ENCODE data around the gene TSGA10. TPM values are rescaled to one million over a fixed set of nuclear protein-coding genes. Genes with fewer than 3 reads are reported as not detected.
A peak's percentile ranks its signal among the peaks of the same experiment; 100 is the strongest.
"Not testable (repeated sequence)": the region's sequence is repeated elsewhere in the genome, so short reads cannot be mapped to it uniquely, and the experiment has no call there.

The TSGA10 gene
- total and polyA plus RNA-seq, 8 donors = 3.7 to 19.8 (median 15.3) TPM

DNA sequence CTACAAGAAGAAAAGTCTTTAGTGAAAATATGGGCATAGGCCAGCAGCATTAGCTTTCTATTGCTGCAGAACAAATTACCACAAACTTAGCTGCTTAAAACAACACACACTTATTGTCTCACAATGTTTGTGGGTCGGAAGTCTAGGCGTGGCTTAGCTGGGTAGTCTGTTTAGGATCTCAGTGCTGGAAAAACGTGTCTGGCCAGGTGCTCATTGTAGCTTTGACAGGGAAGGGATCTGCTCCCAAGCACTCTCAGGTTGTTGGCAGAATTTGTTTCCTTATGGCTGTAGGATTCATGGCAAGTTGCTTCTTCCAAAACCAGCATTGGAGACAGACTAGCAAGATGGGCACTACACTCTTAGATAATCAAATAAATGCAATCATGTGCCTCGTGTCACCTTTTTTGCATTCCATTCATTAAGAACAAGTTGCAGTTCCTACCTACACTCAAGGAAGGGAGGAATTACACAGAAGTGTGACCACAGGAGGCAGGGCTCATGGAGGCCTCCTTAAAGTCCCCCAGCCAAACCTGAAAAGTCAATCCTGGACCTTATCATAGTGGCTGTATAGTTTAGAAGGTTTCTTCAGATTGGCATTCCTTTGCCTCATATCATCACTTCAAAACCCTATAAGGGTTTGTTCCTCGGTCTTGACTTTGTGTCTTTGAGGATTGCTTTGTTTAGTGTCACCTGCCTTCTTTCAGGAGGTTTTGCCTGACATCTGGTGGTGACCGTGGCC, 43.5 kb upstream of the TSGA10 start:
- peak in 1 of 4 donors; percentile 22 for DNase-seq
- peaks cover 0 to 49% of the 10 kb centered on the region in 2 donors for H3K36me3 ChIP-seq
- no peaks in the 10 kb centered on the region for H3K4me1 ChIP-seq
- no peaks in the 10 kb centered on the region for H3K27me3 ChIP-seq
- no peak overlapping the region for H3K27ac ChIP-seq
- peak; percentile 83 for ATAC-seq
- H3K4me3 ChIP-seq = no peak overlapping the region
- TF ChIP-seq, protein P1, sequence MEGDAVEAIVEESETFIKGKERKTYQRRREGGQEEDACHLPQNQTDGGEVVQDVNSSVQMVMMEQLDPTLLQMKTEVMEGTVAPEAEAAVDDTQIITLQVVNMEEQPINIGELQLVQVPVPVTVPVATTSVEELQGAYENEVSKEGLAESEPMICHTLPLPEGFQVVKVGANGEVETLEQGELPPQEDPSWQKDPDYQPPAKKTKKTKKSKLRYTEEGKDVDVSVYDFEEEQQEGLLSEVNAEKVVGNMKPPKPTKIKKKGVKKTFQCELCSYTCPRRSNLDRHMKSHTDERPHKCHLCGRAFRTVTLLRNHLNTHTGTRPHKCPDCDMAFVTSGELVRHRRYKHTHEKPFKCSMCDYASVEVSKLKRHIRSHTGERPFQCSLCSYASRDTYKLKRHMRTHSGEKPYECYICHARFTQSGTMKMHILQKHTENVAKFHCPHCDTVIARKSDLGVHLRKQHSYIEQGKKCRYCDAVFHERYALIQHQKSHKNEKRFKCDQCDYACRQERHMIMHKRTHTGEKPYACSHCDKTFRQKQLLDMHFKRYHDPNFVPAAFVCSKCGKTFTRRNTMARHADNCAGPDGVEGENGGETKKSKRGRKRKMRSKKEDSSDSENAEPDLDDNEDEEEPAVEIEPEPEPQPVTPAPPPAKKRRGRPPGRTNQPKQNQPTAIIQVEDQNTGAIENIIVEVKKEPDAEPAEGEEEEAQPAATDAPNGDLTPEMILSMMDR (IDR thresholded peaks at IDR 0.05) = no peak
- no peaks in the 10 kb centered on the region for H3K9me3 ChIP-seq
- intact Hi-C loops (cut with DNase I) = no loop called here

DNA sequence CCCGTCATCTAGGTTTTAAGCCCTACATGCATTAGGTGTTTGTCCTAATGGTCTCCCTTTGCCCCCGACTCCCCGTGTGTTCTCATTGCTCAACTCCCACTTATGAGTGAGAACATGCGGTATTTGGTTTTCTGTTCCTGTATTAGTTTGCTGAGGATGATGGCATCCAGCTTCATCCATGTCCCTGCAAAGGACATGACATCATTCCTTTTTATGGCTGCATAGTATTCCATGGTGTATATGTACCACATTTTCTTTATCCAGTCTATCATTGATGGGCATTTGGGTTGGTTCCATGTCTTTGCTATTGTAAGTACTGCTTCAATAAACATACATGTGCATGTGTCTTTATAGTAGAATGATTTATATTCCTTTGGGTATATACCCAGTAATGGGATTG, 37.6 kb upstream of the TSGA10 start:
- H3K27me3 ChIP-seq; intact Hi-C loops (cut with DNase I); DNase-seq; ATAC-seq; H3K27ac ChIP-seq; H3K4me3 ChIP-seq; H3K4me1 ChIP-seq; H3K9me3 ChIP-seq: not testable (repeated sequence)
- peaks cover 0 to 88% of the 10 kb centered on the region in 2 donors for H3K36me3 ChIP-seq

DNA sequence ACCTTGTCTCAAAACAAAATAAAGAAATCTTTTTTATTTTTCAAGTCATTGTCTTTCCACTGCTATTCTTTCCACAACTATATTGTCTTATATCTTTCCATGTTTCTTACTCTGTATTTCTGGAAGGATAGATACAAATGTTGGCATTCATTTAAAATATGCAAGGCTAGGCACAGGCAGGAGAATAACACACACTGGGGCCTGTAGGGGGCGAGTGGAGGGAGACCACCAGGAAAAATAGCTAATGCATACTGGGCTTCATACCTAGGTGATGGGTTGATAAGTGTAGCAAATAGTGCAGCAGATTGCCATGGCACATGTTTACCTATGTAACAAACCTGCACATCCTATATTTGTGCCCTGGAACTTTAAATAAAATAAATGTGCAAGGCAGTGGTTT, 35.8 kb upstream of the TSGA10 start:
- no peaks in the 10 kb centered on the region for H3K4me1 ChIP-seq
- intact Hi-C loops (cut with DNase I) = no loop called here
- H3K36me3 ChIP-seq = peaks cover 0 to 83% of the 10 kb centered on the region in 2 donors
- H3K4me3 ChIP-seq = no peak overlapping the region
- TF ChIP-seq, protein P1 (IDR thresholded peaks at IDR 0.05) = no peak
- no peak overlapping the region for H3K27ac ChIP-seq
- no peaks in the 10 kb centered on the region for H3K27me3 ChIP-seq
- no peaks in the 10 kb centered on the region for H3K9me3 ChIP-seq
- no peak for DNase-seq
- ATAC-seq = no peak

DNA sequence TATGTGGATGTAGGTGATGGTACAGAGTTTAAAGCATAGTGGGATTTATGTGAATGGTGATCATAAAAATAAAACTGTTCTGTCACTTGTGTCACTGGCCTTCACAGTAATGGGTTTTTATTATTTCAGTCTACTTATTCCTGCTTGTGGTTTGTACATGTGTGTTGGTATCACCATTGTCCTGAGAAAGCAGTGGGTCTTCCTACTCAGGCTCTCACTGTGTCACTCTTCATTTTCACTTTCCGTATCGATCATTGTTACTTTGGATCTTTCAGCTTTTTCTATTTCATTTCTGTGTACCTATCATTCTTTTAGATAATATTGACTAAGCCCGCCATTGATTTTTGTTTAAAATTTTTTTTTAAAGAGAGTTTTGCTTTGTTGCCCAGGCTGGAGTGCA, 33.6 kb upstream of the TSGA10 start:
- no peak for DNase-seq
- TF ChIP-seq, protein P1 (IDR thresholded peaks at IDR 0.05) = no peak
- intact Hi-C loops (cut with DNase I) = loop anchor here in 1 of 2 donors (10.0 kb wide), 1 partner anchor 146 kb away; the partner anchor contains the start of genes EIF5B and TXNDC9

DNA sequence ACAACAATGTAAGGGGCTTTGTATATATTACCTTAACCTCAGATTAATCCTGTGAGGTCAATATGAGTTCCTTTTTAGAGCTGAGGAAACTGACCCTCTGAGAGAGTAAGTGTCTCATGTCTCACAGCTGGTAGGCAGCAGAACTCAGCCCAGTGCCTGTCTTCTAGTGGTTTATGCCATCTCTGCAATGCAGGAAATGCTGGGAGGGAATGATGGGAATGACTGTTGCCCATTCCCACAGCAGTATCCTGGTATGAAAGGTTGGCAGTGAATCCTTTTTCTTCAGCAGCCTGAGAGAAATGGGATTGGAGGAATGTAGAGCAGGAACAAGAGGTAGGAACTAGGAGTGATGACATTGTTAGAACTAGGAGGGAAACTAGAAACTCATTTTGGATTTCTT, 32.3 kb upstream of the TSGA10 start:
- ATAC-seq = no peak
- intact Hi-C loops (cut with DNase I) = loop anchor here in 1 of 2 donors (10.0 kb wide), 1 partner anchor 148 kb away; the partner anchor contains the start of genes EIF5B and TXNDC9

More for the DNA sequence above, 33.6 kb upstream of the TSGA10 start:
- no peak for ATAC-seq
- Histone ChIP-seq H3K9me3 (no peaks in the 10 kb centered on the region), H3K27me3 (no peaks in the 10 kb centered on the region), H3K4me1 (peaks cover 0 to 5% of the 10 kb centered on the region in 2 donors), H3K27ac (no peak overlapping the region), H3K4me3 (no peak overlapping the region), H3K36me3 (peaks cover 0 to 65% of the 10 kb centered on the region in 2 donors)

More for the DNA sequence above, 32.3 kb upstream of the TSGA10 start:
- no peak overlapping the region for H3K4me3 ChIP-seq
- H3K27ac ChIP-seq = no peak overlapping the region
- no peaks in the 10 kb centered on the region for H3K9me3 ChIP-seq
- H3K27me3 ChIP-seq = no peaks in the 10 kb centered on the region
- peaks cover 0 to 54% of the 10 kb centered on the region in 2 donors for H3K36me3 ChIP-seq
- peaks cover 11 to 18% of the 10 kb centered on the region in 2 donors for H3K4me1 ChIP-seq
- TF ChIP-seq, protein P1 (IDR thresholded peaks at IDR 0.05) = no peak
- DNase-seq = no peak

All from left lung (tissue), 10 donors.